Ovary (tissue), 3 donors: ENCODE measurements around the gene HNRNPAB.

Experiments used
- POLR2A ChIP-seq: fragments of 450-650 bp; IDR thresholded peaks from one replicate; pipeline ENCODE4 v1.6.1; 2017; ENCODE audit warnings: antibody characterized with exemption, mild to moderate bottlenecking, moderate library complexity
- TF ChIP-seq, protein P1 (sequence below), 3 donors: fragments of 450-650 bp in 2 of 3; fragments of 200-600 bp in 1 of 3; IDR thresholded peaks; one replicate each; pipeline versions ENCODE4 v1.5.1 to v1.8.0; 2016 to 2022; ENCODE audit warnings: antibody characterized with exemption in 3 of 3, mild to moderate bottlenecking in 1 of 3
- donor health status: DM: no; HTN: no; CAD: no.

DNA sequence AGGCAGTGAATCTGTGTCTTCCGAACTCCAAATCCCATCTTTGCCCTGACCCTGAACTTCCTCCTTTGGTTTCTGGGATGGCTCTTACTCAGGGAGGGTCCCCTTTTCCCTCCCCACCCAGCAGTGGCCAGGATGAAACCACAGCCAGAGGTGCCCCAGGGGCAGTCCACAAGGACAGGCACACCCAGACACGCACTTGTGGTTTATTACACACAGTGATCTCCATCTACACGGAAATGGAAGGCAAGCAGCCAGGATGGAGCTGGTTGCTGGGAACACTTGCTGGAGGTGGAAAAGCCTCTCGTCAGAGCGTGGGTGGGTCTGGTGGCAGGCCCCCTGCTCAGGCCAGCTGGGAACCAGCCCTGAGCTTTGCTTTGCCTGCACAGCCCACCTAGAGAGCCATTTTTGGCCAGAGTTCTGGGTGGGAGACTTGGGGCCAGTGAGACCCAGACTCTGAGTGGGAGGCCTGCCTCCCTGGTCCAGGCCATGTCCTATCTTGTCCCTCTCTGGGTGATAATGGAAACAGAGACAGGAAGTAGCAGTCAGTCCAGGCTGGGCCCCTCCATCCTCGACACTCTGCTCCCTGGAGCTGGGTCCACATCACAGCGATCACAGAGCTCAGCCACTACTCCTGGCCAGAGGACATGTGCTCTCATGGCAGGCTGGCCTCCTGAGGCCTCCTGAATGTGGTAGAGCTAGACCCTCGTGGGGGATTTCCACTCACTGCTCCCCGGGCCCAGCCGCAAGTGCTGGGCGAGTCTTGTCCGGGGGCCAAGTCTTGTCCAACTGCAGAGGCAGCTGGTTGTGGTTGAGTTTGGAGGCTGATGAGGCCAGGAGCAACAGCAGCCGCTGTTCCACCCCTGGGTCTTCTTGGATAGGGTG lies 33.3 kb downstream of the HNRNPAB start:
- TF ChIP-seq, protein P1, sequence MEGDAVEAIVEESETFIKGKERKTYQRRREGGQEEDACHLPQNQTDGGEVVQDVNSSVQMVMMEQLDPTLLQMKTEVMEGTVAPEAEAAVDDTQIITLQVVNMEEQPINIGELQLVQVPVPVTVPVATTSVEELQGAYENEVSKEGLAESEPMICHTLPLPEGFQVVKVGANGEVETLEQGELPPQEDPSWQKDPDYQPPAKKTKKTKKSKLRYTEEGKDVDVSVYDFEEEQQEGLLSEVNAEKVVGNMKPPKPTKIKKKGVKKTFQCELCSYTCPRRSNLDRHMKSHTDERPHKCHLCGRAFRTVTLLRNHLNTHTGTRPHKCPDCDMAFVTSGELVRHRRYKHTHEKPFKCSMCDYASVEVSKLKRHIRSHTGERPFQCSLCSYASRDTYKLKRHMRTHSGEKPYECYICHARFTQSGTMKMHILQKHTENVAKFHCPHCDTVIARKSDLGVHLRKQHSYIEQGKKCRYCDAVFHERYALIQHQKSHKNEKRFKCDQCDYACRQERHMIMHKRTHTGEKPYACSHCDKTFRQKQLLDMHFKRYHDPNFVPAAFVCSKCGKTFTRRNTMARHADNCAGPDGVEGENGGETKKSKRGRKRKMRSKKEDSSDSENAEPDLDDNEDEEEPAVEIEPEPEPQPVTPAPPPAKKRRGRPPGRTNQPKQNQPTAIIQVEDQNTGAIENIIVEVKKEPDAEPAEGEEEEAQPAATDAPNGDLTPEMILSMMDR (IDR thresholded peaks at IDR 0.05): no peak
- no peak for TF ChIP-seq POLR2A
